OCI-LY1 (cell line): ENCODE results near the gene HINT2.
A peak's percentile ranks its signal among the peaks of the same experiment; 100 is the strongest.

Source experiments
- H2AFZ ChIP-seq: fragments of 200-600 bp; sonication (generic), shearing (Covaris generic); 2 replicates; pipeline ENCODE4 v1.6.0; 2014; ENCODE audit warnings: antibody characterized with exemption, mild to moderate bottlenecking, low read length
- H3F3A ChIP-seq: fragments of 200-600 bp; sonication (generic), shearing (Covaris generic); 2 replicates; pipeline ENCODE4 v1.6.0; 2014; ENCODE audit warnings: mild to moderate bottlenecking, antibody characterized with exemption, low read length, moderate library complexity; ENCODE audit not compliant: insufficient read depth
- H3K27ac ChIP-seq: fragments of 200-600 bp; sonication (generic); 2 replicates; pipeline ENCODE4 v1.5.1; 2014; ENCODE audit warnings: low read length, mixed run types, mild to moderate bottlenecking, low read depth; ENCODE audit not compliant: poor library complexity, severe bottlenecking
- H3K27me3 ChIP-seq: fragments of 200-600 bp; sonication (generic); 2 replicates; pipeline ENCODE4 v1.6.0; 2014; ENCODE audit warnings: antibody characterized with exemption, mild to moderate bottlenecking, low read length, moderate library complexity; ENCODE audit not compliant: insufficient read depth
- H3K36me3 ChIP-seq: fragments of 200-600 bp; sonication (generic); 2 replicates; pipeline ENCODE4 v1.6.1; 2014; ENCODE audit warnings: mild to moderate bottlenecking, antibody characterized with exemption, low read length, moderate library complexity, mixed read lengths; ENCODE audit not compliant: insufficient read depth
- H3K4me1 ChIP-seq: fragments of 200-600 bp; sonication (generic); 2 replicates; pipeline ENCODE4 v1.5.1; 2014; ENCODE audit warnings: mild to moderate bottlenecking, low read length, moderate library complexity; ENCODE audit not compliant: insufficient read depth, severe bottlenecking
- H3K4me2 ChIP-seq: fragments of 200-600 bp; sonication (generic), shearing (Covaris generic); 2 replicates; pipeline ENCODE4 v1.6.1; 2014; ENCODE audit warnings: low read length
- H3K4me3 ChIP-seq: fragments of 200-600 bp; sonication (generic); 2 replicates; pipeline ENCODE4 v1.5.1; 2014; ENCODE audit warnings: low read length, low read depth, mild to moderate bottlenecking, mixed read lengths; ENCODE audit not compliant: poor library complexity, severe bottlenecking
- H3K79me2 ChIP-seq: fragments of 200-600 bp; shearing (Covaris generic); 2 replicates; pipeline ENCODE4 v1.6.1; 2016; ENCODE audit warnings: mixed run types, low read length, mixed read lengths; ENCODE audit not compliant: insufficient read depth
- H3K9ac ChIP-seq: fragments of 200-600 bp; sonication (generic), shearing (Covaris generic); 2 replicates; pipeline ENCODE4 v1.6.1; 2014; ENCODE audit warnings: mild to moderate bottlenecking, low read length, mixed read lengths
- H3K9me2 ChIP-seq: fragments of 200-600 bp; sonication (generic), shearing (Covaris generic); 2 replicates; pipeline ENCODE4 v1.6.1; 2014; ENCODE audit warnings: low read depth, mild to moderate bottlenecking, low read length, mixed read lengths
- H3K9me3 ChIP-seq: fragments of 200-600 bp; shearing (Covaris generic); 2 replicates; pipeline ENCODE4 v1.6.1; 2014; ENCODE audit warnings: low read length, mixed read lengths
- H4K20me1 ChIP-seq: fragments of 200-600 bp; sonication (generic), shearing (Covaris generic); 2 replicates; pipeline ENCODE4 v1.6.0; 2016; ENCODE audit warnings: mild to moderate bottlenecking, low read length; ENCODE audit not compliant: insufficient read depth
- EZH2 ChIP-seq: fragments of 200-600 bp; sonication (generic), shearing (Covaris generic); IDR thresholded peaks from 2 replicates; pipeline ENCODE4 v1.8.0; 2017; ENCODE audit warnings: borderline replicate concordance, mixed run types, mild to moderate bottlenecking, antibody characterized with exemption, low read length, moderate library complexity, mixed read lengths
- TF ChIP-seq, protein P1 (sequence below): fragments of 200-600 bp; sonication (generic), shearing (Covaris generic); IDR thresholded peaks from 2 replicates; pipeline ENCODE4 v1.5.1; 2017; ENCODE audit warnings: mild to moderate bottlenecking, antibody characterized with exemption, low read length, moderate library complexity, mixed read lengths

The HINT2 gene

DNA sequence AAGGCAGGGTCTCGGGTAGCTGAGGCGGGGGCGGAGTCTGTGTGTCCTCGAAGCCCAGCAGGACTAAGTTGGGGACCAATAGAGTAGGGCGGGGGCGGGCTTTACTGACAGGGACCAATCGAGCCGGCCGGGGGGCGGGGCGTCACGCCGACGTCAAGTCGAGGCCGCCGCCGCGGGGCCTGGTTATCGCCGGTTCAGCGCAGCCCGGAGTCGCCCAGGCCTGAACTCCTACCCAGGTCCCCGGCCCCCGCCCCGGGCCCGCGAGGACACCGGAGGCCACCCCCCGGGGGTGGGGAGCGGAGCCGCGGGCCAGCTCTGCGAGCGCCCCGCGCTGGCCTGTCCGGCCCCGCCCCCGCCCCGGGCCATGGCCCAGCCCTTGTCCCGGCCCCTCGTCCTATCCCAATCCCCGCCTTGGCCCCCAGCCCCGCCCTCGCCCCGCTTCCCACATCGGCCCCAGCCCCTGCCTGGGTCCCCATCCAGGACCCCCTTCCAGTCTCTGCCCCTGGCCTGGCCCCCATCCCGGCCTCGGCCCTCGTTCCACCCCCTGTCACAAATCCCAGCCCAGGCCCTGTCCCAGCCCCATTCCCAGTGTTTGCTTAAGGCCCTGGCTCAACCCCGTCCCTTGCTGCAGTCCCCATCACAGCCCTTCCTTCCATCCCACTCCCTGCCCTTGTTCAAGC, 14.4 kb upstream of the HINT2 start, which contains the start of gene TMEM8B:
TSS of gene TMEM8B (plus strand) at position 145 of the 680 bp plus-strand sequence. CDS start at position 365, 220 bp downstream.
- TF ChIP-seq, protein P1, sequence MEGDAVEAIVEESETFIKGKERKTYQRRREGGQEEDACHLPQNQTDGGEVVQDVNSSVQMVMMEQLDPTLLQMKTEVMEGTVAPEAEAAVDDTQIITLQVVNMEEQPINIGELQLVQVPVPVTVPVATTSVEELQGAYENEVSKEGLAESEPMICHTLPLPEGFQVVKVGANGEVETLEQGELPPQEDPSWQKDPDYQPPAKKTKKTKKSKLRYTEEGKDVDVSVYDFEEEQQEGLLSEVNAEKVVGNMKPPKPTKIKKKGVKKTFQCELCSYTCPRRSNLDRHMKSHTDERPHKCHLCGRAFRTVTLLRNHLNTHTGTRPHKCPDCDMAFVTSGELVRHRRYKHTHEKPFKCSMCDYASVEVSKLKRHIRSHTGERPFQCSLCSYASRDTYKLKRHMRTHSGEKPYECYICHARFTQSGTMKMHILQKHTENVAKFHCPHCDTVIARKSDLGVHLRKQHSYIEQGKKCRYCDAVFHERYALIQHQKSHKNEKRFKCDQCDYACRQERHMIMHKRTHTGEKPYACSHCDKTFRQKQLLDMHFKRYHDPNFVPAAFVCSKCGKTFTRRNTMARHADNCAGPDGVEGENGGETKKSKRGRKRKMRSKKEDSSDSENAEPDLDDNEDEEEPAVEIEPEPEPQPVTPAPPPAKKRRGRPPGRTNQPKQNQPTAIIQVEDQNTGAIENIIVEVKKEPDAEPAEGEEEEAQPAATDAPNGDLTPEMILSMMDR = no peak
- Histone ChIP-seq H2AFZ (peak within 1 kb of the TSS; percentile 84), H3K79me2 (no peaks in the 10 kb centered on the region), H3K27me3 (no peaks in the 10 kb centered on the region), H3K9me3 (no peaks in the 10 kb centered on the region), H3K4me1 (peaks cover 21% of the 10 kb centered on the region), H3K9ac (peak within 1 kb of the TSS; percentile 66), H3K36me3 (no peaks in the 10 kb centered on the region), H3F3A (no peaks in the 10 kb centered on the region), H3K9me2 (no peaks in the 10 kb centered on the region), H3K4me3 (peak within 1 kb of the TSS; percentile 75), H3K27ac (no peak within 1 kb of the TSS), H3K4me2 (peak within 1 kb of the TSS; percentile 99), H4K20me1 (no peaks in the 10 kb centered on the region)

DNA sequence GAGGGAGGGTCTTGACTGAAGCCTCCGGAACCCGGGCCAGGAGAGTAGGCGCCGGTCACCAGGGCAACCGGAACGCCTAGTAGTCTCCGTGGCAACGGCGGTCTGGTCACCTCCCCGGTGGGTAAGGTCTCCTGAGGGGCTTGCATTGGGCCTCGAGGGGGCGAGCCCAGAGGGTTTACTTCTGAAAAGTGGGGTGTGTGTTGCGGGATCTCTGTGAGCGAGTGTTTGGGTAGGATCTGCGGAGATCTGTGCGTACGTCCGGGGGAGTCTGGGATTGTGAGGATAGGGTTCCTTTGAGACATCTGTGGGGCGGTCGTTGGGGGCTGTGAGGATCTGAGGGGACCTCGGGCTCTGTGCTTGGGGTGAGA, 13.9 kb upstream of the HINT2 start, which contains the start of gene FAM221B:
TSS of gene FAM221B (minus strand) at position 17 of the 368 bp plus-strand sequence. CDS start 2,571 bp downstream, outside the sequence.
- Histone ChIP-seq H3K36me3 (no peaks in the 10 kb centered on the region), H3K9me3 (no peaks in the 10 kb centered on the region), H3K4me2 (peak within 1 kb of the TSS; percentile 99), H2AFZ (peak within 1 kb of the TSS; percentile 84), H3K9ac (peak within 1 kb of the TSS; percentile 66), H3K27ac (no peak within 1 kb of the TSS), H3K4me3 (peak within 1 kb of the TSS; percentile 75), H3K4me1 (peaks cover 16% of the 10 kb centered on the region), H3F3A (no peaks in the 10 kb centered on the region), H3K27me3 (no peaks in the 10 kb centered on the region), H4K20me1 (no peaks in the 10 kb centered on the region), H3K79me2 (no peaks in the 10 kb centered on the region), H3K9me2 (no peaks in the 10 kb centered on the region)
- TF ChIP-seq EZH2 = no peak
- TF ChIP-seq, protein P1 = no peak

DNA sequence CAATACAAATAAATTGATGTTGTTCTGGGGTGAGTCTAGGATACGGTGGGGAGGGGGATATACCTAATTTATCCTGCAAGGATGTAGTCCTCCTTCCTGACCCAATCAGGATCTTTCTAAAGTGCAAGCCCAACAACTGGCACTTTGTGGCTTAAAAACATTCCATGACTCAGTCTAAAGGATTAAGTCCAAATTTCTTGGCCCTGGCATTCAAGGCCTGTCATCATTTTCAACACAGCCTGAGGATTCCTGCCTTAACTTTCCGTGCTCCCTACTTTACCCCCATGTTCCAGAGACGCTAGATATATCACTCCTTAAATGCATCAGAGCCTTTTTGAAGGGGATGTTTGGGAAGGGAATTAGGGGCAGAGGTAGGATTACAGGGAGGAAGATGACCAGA, 12.6 kb upstream of the HINT2 start:
- Histone ChIP-seq H3K4me1 (peaks cover 12% of the 10 kb centered on the region), H3K9me3 (no peaks in the 10 kb centered on the region), H3K4me3 (no peak overlapping the region), H3K36me3 (no peaks in the 10 kb centered on the region), H3K27ac (no peak overlapping the region), H3K27me3 (no peaks in the 10 kb centered on the region), H3K9me2 (no peaks in the 10 kb centered on the region), H3F3A (no peaks in the 10 kb centered on the region), H3K79me2 (no peaks in the 10 kb centered on the region), H2AFZ (no peak overlapping the region), H3K9ac (no peak overlapping the region), H3K4me2 (no peak overlapping the region), H4K20me1 (no peaks in the 10 kb centered on the region)
- TF ChIP-seq, protein P1 = no peak
- no peak for TF ChIP-seq EZH2
